DMS79 treated with DMSO at 0.1 percent for 48 hours (cell line): ENCODE measurements around the gene CCNB1.
"Not testable (repeated sequence)": the region's sequence is repeated elsewhere in the genome, so short reads cannot be mapped to it uniquely, and the experiment has no call there.

Experiments
- DNase-seq: peaks from one replicate; lab custom pipeline; 2025; lab: John Stamatoyannopoulos, UW

Gene CCNB1

DNA sequence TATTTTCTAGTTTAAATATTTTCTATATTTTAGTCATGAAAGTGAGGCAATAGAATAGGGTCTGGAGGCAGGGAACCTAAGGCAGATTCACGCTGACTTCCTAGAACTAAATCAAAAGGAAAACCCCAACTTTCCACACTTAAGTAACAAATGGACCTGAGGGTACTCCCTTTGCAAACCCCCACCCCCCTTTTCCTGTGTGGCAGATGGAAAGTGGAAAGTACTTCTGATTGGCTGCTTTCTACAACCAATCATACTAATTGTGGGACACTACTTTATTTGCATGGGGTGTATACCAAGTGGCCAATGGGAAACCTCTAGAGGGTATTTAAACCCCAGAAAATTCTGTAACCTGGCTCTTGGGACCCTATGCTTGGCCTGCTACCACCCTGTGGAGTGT, 17.7 kb downstream of the CCNB1 start:
- DNase-seq = no peak

DNA sequence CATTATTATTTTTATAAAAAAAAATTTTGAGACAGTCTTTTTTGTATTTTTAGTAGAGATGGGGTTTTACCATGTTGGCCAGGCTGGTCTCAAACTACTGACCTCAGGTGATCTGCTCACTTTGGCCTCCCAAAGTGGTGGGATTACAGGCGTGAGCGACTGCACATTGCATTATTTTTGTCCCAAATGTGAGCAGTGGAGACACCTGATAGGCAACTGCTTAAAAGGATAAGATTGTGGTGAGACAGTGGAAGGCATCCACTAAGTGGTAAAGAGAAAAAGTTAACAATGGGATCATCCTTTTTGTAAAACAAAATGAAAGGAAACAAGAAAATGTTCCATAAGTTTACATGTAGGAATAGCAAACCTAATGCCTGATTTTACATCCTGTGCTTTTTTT, 20.4 kb downstream of the CCNB1 start:
- DNase-seq = no peak

DNA sequence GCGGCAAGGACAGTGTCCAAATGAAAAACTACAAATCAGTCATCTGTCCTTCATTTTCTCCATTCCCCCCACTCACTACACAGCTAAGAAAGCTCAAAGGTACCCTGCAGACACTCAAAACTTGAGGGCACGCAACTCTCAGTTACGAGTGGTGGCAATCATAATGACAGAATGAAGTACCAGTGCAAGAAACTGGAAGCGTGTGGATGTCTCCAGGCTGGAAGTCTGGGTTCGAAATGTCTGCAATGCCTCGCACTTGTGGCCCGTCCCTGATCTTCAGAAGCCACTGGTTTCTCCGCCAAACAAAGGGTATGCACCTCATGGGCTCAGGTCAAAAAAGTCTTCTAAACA, 21.8 kb downstream of the CCNB1 start:
- DNase-seq = peak; percentile 13

DNA sequence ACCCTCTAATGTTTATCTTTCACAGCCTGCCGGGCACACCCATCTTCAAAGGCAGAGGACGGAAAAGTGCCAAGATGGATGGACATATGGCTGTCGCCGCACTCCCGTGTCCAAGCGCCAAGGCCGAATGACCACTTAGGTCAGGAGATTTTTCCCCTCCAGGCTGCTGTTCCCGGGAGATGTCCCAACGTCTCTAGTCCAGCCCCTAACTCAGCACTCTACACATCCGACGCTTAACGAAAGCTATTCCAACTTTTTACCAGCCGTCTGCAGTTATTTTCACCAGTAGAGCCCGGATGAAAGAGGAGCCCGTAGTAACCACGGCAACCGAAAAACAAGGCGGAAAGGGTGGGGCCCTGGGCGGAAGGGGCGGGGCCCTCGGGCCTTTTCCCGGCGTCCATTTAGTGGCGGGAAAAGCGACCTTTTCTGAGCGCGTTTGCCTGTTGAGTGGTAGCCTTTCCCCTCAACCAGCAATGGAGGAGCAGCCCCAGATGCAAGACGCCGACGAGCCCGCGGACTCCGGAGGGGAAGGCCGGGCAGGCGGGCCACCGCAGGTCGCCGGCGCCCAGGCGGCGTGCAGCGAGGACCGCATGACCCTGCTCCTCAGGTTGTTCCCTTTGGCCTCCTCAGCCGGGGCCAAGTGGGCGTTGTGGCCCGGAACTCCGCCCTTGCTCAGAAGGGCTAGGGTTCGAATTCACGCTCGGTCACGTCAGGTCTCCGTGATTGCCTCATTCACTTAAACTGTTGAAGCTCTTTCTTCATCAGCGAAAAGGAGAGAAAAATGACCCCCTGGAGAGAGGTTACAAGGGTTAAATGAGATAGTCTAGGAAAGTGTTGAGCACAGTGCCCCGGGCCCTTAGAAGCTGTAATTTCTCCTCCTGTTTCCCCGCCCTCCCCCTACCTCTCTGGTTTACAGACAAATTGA, 22.5 kb downstream of the CCNB1 start, which contains the start of gene CENPH:
CENPH (plus strand) TSS at position 422 of the 925 bp plus-strand sequence; CDS start at position 474, 52 bp downstream.
- DNase-seq = peak; percentile 67

DNA sequence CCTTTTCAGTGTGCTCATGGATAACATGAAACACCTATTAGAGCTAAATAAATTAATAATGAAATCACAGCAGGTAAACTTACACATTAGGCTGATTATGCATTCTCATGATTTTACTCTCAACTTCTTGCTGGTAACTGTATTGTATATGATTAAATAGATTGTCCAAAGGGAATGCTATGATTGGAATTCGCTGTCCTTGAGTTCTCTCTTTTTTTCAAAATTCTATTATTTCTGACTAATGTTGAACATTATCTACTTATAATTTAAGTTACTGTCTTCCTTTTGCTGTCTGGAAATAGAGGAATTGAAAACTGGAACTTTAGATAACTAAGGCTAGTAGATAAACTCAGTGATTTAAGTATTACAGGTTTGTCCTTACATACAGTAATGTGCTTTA, 35.5 kb downstream of the CCNB1 start:
- DNase-seq = no peak

- no peak for DNase-seq
Observed at GRCh38 chr5:69206528-69207190, 39.7 kb downstream of the CCNB1 start.

- DNase-seq = no peak
Observed at GRCh38 chr5:69209602-69210001, 42.7 kb downstream of the CCNB1 start.

GRCh38 chr5:69211200-69211599, 44.2 kb downstream of the CCNB1 start:
- no peak for DNase-seq

DNA sequence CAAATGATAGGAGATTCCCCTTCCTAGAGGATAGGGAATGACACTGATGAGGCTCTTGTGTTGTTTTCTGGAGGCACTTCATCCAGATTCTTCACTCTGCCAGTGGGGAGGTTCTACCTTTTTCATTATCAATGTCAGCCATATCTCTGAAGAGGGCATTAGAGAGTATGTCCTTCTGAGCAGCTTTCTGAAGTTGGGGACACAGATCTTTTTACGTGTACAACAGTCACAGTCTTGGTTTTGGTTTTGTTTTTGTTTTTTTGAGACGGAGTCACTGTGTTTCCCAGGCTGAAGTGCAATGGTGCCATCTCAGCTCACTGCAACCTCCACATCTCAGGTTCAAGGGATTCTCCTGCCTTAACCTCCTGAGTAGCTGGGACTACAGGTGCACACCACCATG, 45.1 kb downstream of the CCNB1 start:
- DNase-seq = no peak

DNA sequence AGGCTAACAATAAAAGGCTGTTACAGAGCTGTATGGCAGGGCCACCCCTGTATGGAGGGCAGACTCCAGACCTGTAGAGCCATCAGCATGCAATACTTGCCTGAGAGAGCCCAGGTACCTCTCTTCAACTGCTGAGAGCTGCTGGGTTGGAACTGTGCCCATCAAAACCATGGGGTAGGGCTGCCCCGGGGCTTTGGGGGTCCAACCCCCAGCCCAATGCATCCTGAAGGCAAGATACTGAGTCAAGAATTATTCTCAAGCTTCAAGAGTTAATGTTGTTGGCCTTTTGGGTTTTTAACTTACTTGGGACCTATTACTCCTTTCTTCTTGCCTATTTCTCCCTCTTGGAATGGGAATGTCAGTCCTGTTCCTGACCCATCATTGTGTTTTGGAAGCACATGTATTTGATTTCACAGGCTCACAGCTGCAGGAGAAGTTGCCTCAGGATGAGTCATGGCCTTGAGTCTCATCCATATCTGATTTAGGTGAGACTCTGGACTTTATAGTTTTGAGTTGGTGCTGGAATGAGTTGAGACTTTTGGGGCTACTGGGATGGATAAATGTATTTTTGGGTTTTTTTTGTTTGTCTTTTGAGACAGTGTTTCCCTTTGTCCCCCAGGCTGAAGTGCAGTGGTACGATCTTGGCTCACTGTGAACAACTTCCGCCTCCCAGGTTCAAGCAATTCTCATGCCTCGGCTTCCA, 46.7 kb downstream of the CCNB1 start:
- no peak for DNase-seq

GRCh38 chr5:69217151-69217511, 50.2 kb downstream of the CCNB1 start:
- no peak for DNase-seq

GRCh38 chr5:69217548-69218526, 50.9 kb downstream of the CCNB1 start:
- DNase-seq = peak; percentile 72

DNA sequence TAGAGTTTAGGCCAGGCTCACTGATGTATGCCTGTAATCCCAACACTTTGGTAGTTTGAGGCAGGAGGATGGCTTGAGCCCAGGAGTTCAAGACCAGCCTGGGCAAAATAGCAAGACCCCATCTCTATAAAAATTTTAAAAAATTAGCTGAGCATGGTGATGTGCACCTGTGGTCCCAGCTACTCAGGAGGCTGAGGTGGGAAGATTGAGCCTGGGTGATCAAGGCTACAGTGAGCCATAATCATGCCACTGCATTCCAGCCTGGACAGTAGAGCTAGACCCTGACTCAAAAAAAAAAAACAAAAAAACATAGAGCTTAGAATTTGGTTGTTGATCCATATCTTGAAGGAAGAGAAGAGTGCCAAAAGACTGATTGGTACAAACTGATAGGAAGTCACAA, 53.0 kb downstream of the CCNB1 start:
- DNase-seq = no peak

DNA sequence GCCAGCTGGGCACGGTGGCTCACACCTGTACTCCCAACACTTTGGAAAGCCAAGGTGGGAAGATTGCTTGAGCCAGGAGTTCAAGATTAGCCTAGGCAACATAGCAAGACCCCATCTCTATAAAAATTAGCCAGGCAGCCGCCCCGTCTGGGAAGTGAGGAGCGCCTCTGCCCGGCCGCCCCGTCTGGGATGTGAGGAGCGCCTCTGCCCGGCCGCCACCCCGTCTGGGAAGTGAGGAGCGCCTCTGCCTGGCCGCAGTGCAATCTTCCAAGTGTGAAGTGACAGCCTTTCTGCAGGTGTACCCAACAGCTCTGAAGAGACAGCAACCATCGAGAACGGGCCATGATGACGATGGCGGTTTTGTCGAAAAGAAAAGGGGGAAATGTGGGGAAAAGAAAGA, 53.4 kb downstream of the CCNB1 start:
- not testable (repeated sequence) for DNase-seq

- not testable (repeated sequence) for DNase-seq
Observed at GRCh38 chr5:69220833-69221232, 53.9 kb downstream of the CCNB1 start.

GRCh38 chr5:69224520-69224919, 57.6 kb downstream of the CCNB1 start:
- DNase-seq = no peak

DNA sequence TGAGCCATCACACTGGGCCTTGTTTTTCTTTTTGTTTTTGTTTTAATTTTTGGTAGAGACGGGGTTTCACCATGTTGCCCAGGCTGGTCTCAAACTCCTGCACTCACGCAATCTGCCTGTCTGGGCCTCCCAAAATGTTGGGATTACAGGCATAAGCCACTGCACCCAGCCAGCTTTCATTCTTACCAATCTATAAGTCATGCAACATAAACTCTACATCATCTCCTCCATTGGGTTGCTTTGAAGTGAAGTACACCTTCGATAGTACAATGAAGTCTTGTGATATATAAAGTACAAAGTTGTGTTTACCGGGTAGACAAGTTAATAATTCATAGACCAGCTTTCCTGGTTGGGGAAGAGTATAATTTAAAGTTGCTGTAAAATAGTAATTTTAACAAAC, 58.9 kb downstream of the CCNB1 start:
- DNase-seq = no peak
